Fibroblast of skin of left quadriceps (primary cell): ENCODE data around the gene HS3ST5.
"Not testable (repeated sequence)": the region's sequence is repeated elsewhere in the genome, so short reads cannot be mapped to it uniquely, and the experiment has no call there.

Experiments used
- DNase-seq, 2 experiments: peaks; one replicate each; pipeline ENCODE4 v3.0.0-alpha.2; 2013; ENCODE audit warnings: low read depth in 2 of 2

HS3ST5 gene

DNA sequence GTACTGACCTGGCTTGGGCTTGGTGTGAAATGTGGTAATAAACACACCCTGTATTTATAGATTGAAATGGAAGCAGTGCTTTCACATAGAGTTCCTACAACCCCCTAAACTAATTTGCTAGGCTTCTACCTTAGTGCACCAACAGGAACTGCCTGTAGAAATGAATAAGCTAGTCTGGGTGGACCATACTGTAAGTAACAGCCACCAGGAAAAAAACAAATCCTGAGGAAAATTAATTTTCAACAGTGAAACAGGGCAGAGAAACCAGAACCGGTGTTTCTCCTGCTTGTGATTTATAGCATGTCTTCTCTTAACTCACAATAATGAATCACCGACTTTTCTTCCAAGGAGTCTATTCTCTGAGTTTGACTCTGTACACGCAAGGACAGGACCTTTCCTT, 187.1 kb downstream of the HS3ST5 start:
- DNase-seq = no peak

DNA sequence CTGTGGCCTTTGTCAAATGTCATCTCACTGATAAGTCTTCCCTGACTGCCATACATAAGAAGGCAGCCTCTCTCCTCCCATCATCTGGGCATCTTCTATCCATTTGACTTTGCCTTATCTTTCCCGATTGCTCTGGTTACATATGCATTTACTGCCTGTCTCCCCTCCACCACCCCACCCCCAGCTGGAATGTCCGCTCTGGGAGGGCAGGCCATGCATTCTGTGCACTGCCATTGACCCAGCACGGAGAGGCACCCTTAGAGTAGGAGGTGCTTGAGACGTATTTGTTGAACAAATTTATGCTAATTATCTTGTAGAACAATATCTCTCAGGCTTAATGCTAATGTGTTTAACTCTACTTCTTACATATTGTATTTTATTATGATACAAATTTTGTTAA, 188.0 kb downstream of the HS3ST5 start:
- DNase-seq = no peak

DNA sequence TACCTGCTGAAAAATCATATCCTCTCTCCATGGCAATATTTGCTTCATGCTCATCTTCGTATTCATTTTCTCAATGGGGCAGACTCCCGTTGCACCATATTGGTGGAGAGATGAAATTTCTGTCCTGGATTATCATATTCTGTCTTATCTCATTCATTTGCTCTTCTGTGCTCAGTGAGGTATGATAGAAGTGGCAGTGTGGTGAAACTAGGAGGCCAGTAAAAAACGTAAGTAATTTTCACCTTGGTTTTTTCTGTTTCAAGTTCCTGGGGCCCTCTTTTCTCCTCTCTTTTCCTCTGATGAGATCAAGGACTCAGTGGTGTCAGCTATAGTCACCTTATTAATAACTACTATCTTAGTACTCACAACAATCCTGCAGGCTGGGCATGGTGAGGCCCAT, 189.4 kb downstream of the HS3ST5 start:
- no peak for DNase-seq

DNA sequence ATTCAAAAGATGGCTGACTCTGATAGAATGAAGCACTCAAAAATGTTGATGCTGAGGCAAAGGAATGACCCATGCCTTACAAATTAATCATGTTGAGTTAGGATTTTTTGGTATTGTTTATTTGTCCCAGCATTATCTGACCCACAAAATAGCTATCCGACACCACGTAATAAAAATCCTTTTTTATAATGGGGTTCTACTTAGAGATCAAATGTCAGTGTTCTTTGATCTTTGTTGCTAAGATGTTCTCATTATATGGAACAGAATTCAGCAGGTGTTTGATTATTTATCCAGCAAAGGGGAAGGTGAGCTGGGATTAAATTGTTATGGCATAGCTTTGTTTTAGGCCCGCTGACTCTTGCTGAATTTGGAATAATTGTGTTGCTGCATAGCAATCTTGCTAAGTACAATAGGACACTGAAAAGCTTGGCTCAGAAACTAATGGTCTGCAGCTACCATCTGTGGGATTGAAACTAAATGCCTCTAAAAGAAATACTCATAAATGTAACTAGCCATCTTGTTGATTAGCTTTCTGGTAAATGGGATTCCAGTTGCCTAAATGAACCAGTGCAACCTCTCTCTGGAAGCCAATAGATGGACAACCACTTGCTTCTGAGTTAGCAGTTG, 191.6 kb downstream of the HS3ST5 start:
- DNase-seq = no peak

DNA sequence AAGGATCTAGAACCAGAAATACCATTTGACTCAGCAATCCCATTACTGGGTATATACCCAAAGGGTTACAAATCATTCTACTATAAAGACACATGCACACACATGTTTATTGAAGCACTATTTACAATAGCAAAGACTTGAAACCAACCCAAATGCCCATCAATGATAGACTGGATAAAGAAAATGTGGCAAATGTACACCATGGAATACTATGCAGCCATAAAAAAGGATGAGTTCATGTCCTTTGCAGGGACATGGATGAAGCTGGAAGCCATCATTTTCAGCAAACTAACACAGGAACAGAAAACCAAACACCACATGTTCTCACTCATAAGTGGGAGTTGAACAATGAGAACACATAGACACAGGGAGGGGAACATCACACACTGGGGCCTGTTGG, 193.6 kb downstream of the HS3ST5 start:
- DNase-seq = not testable (repeated sequence)

DNA sequence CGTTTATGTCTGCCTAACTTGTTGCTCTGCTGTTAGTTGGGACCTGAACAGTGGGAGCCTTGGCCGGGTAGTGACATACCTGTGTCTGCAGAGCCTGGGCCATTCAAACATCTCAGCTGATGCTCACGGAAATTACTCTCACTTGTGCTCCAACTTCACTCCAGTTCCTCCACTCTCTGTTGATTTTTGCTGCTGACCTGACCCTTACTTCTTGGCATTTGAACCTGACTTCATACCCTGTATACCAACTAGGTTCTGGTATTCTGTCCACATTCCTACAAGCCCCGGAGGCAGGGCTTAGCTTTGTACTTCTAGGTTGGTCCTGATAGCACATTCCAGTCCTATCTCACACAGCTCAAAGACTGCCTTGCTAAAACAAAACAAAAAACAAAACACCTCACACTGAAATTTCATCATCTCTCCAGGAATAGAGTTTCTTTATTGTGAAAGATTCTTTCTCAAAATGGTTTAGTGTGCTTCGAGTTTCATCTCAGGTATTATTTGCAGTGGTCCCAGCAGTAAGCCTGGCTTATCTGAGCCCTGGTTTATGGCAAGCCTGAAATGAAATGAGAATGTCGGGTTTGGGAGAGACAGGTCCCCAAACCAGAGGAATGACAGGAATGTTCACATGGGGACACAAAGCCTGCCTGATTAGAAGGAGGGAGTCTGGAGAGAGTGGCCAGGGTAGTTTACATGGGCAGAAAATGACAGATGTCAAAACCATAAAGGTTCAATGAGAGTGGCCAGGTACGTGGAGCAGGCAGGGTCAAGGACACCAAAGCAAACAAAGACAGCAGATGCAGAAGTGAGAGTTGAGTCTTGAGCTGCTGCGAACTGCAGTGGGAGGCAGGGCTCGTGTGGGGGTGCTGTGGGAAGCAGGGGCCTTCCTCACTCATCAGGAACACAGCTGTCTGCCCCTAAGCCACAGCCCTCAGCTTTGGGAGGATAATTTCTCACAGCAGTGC, 197.7 kb downstream of the HS3ST5 start:
- no peak for DNase-seq

DNA sequence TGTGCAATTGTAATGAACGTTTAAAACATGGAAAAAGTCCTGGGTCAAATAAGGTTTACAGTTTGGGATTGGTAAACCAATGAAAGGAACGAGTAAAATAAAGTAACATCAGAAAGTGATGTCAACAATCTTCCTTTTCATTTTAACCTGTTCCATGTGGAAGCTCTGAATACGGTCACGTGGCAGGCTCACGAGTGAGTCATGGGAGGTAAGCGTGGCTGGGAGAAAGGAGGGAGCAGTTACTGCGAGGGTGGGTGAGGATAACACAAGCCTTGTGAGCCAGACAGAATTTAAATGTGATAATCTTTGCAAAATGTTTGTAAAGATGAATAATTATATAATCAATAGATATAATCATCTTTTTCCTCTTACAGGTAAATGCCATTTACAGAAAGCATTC, 200.6 kb downstream of the HS3ST5 start:
- DNase-seq = no peak

DNA sequence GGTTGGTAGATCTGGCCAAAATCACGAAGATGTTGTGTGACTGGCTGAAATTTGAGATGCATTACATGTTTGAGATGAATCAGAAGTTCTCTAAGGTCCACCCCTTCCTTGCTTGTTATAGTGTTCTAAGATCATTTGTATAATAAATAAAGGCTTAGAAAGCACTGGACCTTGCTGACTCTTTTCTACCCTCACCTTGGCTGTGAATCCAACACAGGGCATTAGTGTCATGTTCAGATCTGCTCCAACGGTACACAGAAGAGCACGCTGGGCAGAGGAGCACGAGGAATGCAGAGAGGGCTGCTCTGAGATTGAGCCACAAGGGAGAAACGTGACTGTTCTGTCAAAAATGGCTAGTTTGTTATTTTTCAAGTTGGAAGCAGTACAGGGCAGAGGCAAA, 202.4 kb downstream of the HS3ST5 start:
- no peak for DNase-seq

DNA sequence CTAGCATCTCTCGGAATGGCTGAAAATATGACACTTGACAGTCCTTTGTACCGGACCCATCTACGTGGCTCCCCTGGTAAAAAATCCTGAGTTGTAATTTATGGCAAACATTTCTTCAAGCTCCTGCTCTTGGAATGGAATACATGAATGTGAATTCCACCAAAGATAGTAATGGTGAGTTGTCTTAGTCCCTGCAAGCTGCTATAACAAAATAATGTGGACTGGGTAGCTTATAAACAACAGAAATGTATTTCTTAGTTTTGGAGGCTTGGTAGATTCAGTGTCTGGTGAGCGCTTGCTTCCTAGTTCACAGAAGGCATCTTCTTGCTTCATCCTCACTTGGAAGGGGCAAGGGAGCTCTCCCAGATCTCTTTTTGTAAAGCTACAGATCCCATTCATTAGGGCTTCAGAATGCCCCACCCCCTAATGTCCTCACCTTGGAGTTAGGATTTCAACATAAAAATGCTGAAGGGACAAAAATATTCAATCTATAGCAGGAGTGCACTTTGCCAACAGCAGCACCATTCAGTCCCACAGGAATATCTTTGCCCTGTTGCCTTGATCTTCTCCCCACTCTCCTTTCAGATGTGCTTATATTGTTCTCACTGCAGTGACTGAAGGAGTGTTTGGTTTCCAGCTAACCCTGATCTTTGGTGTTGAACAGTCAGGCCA, 204.1 kb downstream of the HS3ST5 start:
- no peak for DNase-seq

DNA sequence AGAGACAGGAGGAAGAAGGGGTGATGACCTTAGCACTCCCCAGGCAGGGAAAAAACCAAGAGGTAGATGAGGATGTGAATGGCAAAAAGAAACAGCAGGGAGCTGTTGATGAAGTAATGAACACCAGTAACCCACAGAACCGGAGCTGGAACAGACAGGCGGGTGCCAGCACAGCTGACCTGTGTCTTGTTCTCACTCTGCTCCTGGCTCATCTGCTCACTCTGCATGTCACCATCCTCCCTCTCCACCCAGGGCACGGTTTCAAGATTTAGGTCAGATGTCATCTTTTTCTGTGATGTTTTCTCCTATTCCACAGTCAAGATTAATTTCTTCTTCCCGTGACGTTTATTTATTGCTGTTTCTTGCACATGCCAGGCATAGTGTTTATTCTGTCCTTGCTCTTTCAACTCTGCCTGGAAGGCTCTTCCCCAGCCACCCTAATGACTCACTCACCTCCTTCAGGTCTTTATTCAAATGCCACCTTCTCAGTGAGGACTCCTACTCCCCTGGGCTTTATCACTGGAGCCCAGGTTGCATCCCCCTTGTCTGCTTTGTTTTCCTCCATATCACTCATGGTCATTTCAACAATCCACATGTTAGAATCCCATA, 207.4 kb downstream of the HS3ST5 start:
- DNase-seq = no peak

DNA sequence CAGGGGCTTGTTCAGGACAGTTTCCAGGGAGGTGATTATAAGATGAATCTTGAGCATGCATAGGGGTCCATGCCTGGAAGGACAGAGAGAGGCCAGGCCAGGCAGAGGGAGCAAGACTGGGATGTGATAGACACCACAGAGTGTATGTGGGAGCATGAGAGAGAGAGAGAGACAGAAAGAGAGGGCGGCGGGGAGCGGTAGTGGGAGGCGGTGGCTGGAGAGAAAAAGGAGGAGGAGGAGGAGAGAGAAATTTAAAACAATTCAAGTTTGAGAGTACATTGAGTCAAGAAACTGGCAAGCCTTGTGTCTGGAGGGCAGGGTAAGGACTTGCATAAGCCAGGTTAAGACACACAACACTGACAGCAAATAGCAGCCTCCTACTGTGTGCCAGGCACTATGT, 209.0 kb downstream of the HS3ST5 start:
- no peak for DNase-seq

DNA sequence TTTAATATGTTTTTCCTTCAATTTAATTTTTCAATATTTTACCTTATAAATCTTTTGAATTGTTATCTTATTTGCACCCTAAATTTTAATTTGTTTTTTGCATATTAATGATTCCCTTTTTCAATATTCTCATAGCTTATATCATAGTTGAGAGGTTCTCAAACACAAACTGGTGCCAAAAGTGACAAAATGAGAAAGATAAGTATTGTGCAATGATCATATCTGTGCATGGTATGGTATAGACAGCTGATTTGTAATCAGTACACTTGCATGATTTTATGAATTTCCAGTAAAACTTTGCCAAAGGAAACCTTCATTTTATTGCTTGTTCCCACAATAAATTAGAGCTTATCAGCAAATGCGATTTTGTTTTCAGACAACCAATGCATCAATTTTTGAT, 210.9 kb downstream of the HS3ST5 start:
- DNase-seq = no peak

DNA sequence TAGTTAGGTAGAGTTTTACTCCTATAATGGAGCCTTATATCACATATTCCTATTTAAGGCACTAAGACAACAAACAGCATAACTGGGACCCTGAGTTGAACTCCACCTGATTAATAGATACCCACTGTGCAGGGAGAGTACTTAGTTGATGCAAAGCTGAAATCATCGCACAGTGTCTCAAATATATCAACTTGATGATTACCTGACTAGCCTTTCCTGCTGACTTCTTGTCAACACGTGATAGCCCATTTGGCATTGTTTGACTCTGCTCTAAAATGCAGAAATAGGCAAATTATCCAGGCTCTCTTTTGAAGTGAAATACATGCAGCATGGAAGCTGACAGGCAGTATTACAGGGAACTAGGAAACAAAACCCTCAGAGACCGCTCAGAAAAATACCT, 217.2 kb downstream of the HS3ST5 start:
- DNase-seq = no peak

DNA sequence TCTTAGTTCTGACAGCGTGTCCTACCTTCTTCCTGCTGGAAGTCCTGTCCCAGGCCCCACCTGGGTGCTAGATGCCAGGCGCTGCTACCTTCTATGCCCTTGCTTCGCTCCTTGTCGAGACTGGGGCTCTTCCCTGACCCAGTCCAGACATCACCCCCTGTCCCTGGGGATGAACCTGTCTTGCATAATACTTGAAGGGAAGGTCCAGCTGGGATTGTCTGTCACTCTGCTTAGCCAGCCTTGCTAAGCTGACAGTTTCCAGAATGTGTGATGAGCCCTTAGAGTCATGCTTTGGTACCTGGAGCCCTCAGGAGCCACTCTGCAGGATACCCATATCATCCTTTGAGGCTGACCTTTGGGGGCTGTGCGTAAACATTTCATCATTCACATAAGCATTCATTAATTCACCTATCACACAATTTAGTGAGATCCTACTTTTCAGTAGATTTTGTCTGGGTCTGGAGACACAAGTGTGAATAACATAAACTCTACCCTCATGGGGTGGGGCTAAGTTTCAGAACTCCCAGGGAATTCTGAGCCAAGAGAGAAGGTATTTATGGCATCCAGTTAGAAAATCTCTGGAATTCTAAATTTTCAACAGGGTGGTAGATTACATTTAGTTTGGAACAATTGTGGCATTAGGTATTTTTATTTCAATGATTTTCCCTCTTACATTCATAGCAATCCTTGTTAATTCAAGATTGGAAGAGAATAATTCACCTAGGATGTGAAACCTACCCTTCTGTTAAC, 220.7 kb downstream of the HS3ST5 start:
- no peak for DNase-seq

DNA sequence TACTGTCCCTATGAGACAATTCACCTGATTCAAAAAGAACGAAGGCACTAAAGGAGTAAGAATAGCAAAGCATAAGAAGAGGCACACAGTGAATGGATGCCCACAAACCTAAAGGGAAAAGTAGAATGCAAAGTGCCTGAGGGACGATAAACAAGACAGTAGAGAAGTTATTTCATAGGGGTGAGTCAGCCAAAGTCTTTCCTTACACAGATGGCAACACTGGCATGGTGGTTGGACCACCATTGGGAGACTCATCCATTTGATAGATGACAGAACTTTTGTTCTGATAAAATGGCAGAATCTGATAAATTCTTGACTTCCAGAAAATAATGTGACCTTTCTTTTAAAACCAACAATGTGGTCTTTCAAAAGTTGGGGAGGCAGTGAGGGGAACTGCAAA, 223.8 kb downstream of the HS3ST5 start:
- DNase-seq = no peak

DNA sequence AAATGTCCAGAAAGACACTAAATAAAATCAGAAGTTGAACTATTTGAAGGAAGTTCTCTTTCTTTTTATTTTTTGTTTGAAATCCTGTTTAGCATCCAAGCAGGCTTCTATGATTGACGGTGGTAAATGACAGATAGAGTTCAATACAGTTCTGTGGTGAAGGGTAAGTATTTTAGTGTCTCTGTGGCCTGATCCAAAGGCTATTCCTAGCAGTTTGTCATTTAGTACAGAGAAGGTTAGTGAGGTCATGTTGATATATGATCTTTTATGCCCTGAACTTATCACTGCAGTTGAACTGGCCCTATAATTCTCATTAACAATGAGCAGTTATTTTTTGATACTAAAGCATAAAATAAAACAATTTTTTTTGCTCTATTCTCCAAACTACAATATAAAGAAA, 227.2 kb downstream of the HS3ST5 start:
- DNase-seq = no peak

DNA sequence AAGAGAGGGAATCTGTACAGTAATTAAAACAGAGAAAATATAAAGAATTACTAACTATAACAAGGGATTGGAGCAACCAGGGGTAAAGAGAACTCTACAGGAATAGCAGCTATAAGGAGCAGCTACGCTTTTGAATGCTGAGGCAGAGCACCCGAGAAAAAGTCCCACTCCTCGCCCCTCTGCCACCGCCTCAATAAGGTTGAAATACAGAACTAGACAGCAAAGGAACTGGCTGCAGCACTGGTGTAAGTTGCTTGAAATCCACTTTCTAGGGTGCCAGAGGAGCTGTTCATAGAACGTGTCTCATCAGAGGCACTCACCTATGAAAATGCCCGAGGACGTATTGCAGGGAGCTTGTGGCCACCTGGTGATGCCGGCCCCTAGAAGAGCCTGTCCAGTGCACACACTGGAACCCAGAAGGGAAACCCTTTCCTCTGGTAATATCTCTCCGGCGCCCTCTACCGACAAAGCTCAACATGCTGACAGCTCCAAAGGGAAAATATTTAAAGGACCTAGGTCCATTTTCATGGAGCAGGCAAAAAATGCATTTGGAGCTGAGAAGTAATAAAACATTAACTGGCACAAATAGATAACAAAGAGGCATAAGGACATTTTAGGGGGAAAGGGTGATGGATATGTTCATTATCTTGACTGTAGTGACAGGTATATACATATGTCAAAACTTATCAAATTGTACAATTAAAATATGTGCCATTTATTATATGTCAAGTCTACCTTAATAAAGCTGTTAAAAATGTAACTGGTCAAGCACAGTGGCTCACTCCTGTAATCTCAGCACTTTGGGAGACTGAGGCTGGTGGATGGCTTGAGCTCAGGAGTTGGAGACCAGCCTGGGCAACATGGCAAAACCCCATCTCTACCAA, 234.5 kb downstream of the HS3ST5 start:
- DNase-seq = peak; percentile 28 to 40

DNA sequence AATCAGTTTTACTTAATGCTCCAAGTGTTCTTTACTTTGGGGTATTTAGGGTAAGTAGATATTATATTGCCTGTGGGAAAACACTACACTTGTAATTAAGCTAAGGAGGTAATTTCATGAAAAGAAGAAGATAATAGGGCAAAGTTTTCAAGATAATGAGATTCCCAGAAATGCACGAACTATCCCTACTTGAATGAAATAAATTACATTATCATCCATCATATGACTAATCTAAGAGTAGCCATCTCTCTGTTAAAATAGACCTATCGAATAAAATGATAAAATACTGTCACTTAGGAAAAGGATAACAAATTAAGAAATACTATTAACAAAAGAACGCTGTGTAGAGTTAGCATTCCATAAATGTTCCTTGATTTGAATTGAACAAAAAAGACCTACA, 236.8 kb downstream of the HS3ST5 start:
- DNase-seq = no peak

DNA sequence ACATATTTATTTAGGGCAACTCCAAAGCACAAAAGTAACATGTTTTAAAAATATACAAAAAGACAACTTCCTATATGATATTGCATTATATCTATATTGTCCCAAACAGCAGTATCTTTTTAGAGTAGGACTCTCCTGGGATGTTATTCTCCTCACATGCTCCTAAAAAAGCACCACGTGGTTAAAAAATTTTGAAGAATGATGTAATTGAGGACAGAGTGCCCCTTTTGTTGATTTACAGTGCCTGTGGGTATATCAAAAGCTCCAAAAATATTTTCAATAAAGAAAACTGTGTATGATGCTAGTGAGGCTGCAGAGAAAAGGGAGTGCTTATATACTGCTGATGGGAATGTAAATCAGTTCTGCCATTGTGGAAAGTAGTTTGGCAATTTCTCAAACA, 241.6 kb downstream of the HS3ST5 start:
- no peak for DNase-seq

DNA sequence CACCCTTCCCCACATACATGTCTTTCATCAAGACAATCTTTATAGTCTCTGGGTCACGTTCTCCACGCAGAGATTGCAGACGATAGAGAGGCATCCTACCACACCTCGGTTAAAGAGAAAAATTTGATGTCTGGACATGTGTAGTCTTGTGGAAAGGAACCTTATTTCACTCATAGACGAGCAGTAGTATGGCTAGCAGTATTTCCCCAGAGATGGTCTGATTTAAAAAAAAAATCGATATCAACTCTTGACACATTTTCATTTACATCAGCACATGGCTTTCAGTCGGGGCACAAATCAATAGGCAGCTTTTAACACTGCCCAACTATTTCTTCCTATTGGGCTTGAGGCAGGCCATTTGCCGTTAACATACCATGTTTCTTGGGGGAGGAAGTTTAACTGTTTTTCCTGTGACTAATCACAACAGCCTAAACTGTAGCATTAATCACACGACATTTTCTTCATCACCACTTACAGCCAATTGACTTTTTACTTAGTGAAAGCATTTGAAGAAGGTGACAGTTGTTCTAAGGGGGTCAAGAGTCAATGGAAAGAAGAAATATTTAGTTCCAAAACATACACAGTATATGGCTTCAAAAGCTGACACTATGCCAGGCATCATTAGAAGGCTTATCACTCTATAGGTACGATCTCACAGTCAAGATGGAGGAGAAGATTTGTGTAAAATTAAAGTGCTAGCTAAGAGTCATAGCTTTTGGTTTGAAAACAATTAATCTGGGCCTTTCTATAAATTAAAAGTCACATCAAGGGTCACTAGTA, 242.4 kb downstream of the HS3ST5 start:
- DNase-seq = peak; percentile 13 to 21
